NB4 (cell line): ENCODE results near the gene VGLL2.

Source experiments
- TF ChIP-seq, protein P1 (sequence below): IDR thresholded peaks from 2 replicates; pipeline ENCODE4 v1.6.1; 2011; ENCODE audit warnings: low read depth, low read length
- TF ChIP-seq, protein P2 (sequence below): IDR thresholded peaks from one replicate; pipeline ENCODE4 v1.5.1; 2012; ENCODE audit warnings: low read depth, low read length

DNA sequence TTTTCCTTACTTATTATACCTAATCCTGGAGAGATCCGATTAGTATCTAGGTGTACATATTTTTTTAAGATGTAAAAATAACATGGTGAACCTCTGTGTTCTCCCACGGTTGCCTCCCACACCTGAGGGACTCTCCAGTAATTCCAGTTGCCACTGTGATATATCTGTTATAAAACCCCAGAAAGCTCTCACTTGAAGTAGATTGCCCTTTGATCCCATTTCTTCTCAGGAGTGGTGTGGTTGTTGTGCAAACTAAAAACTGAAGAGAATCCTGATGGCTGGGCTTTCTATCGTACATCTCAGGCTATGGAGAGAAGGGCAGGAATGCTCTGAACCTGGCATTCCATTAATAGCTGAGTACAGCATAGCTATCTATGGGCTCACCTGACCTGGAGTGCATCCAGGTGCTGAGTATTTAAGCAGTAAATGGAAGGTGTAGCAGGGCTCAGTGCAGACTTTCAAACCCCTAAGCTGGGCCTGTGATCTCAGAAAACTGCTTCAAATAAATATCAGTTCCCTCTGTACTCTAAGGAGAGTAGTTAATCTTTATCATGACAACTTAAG is 41.0 kb downstream of the VGLL2 start:
- TF ChIP-seq, protein P1, sequence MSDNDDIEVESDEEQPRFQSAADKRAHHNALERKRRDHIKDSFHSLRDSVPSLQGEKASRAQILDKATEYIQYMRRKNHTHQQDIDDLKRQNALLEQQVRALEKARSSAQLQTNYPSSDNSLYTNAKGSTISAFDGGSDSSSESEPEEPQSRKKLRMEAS = no peak
- TF ChIP-seq, protein P2, sequence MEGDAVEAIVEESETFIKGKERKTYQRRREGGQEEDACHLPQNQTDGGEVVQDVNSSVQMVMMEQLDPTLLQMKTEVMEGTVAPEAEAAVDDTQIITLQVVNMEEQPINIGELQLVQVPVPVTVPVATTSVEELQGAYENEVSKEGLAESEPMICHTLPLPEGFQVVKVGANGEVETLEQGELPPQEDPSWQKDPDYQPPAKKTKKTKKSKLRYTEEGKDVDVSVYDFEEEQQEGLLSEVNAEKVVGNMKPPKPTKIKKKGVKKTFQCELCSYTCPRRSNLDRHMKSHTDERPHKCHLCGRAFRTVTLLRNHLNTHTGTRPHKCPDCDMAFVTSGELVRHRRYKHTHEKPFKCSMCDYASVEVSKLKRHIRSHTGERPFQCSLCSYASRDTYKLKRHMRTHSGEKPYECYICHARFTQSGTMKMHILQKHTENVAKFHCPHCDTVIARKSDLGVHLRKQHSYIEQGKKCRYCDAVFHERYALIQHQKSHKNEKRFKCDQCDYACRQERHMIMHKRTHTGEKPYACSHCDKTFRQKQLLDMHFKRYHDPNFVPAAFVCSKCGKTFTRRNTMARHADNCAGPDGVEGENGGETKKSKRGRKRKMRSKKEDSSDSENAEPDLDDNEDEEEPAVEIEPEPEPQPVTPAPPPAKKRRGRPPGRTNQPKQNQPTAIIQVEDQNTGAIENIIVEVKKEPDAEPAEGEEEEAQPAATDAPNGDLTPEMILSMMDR = no peak
